Esophagus squamous epithelium (tissue), 4 donors: ENCODE data around the gene KLC1.

ENCODE experiments used
- CTCF ChIP-seq, 6 experiments: fragments of 450-650 bp in 4 of 6; fragments of 200-600 bp in 2 of 6; sonication (generic) in 2 of 6; IDR thresholded peaks; one replicate each; pipeline ENCODE4 v1.5.1; 2016 to 2019; ENCODE audit warnings: antibody characterized with exemption in 6 of 6, mild to moderate bottlenecking in 4 of 6, moderate library complexity in 4 of 6
- POLR2A ChIP-seq, 4 donors: fragments of 450-650 bp; IDR thresholded peaks; one replicate each; pipeline ENCODE4 v1.6.1; 2017; ENCODE audit warnings: antibody characterized with exemption in 4 of 4, mild to moderate bottlenecking in 4 of 4, moderate library complexity in 3 of 4

DNA sequence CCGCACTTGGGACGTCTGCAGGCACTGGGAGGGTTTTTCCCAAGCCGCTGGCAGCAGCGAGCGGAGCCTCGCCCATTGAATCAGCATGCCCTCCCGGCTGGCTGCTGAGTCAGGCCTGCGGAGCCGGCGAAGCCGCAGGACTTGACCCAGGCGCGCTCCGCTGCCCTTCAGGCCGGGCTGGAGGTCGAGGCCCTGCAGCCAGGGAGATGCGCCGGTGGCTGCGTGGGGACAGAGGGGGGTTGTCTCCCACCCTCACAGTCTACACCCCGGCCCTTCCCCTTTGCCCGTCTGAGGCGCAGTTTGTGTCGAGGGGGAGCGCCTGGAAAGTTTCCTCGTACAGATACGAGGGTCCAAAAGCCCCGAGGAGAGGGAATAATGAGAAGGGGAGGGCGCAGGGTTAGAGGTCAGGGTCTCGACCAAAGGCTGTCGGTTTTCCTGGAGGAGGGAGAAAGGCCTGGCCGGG, 759 bp upstream of the KLC1 start:
- TF ChIP-seq POLR2A (IDR thresholded peaks at IDR 0.05) (peak in 2 of 4 donors; percentile 70 to 82), CTCF (IDR thresholded peaks at IDR 0.05) (no peak)
